WI38 (cell line): ENCODE measurements around the gene ZNF628.

Experiments used
- H3K4me3 ChIP-seq: 2 replicates; pipeline ENCODE4 v1.5.1; 2011; ENCODE audit warnings: low read depth, mild to moderate bottlenecking, control low read depth, low read length
- TF ChIP-seq, protein P1 (sequence below): IDR thresholded peaks from 2 replicates; pipeline ENCODE4 v1.5.1; 2012; ENCODE audit warnings: low read depth, mild to moderate bottlenecking, control low read depth, low read length

Gene ZNF628

DNA sequence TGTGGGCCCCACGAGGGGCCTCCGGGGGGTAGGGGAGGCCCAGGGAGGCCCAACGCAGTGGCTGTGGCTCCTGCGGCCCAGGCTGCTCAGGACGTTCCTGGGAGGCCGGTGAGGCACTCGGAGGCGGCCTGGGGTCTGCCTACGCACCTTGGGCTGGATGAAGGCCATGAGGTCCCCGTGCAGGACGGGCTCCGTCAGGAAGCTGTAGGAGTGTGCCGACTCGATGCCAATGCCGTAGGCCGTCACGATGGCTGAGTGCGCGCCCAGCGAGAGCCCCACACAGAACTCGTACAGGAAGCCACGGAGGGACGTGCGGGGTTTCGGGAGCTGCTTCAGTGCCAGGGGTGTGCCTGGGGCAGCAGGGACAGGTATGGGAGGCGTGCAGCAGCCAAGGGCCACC is 54.6 kb downstream of the ZNF628 start:
- H3K4me3 ChIP-seq, result no peak overlapping the region
- TF ChIP-seq, protein P1, sequence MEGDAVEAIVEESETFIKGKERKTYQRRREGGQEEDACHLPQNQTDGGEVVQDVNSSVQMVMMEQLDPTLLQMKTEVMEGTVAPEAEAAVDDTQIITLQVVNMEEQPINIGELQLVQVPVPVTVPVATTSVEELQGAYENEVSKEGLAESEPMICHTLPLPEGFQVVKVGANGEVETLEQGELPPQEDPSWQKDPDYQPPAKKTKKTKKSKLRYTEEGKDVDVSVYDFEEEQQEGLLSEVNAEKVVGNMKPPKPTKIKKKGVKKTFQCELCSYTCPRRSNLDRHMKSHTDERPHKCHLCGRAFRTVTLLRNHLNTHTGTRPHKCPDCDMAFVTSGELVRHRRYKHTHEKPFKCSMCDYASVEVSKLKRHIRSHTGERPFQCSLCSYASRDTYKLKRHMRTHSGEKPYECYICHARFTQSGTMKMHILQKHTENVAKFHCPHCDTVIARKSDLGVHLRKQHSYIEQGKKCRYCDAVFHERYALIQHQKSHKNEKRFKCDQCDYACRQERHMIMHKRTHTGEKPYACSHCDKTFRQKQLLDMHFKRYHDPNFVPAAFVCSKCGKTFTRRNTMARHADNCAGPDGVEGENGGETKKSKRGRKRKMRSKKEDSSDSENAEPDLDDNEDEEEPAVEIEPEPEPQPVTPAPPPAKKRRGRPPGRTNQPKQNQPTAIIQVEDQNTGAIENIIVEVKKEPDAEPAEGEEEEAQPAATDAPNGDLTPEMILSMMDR, result no peak
